HepG2 (cell line): Measurements from ENCODE around the gene OGA. TPM values are rescaled to one million over a fixed set of nuclear protein-coding genes. Genes with fewer than 3 reads are reported as not detected.

Source experiments
- CREM ChIP-seq, 2 experiments: sonication (generic) in 1 of 2; formaldehyde crosslinking in 1 of 2; IDR thresholded peaks; 2 replicates each; pipeline versions ENCODE4 v1.4.0 to v1.6.1; 2016 to 2020; ENCODE audit warnings: antibody characterized with exemption in 1 of 2, mild to moderate bottlenecking in 1 of 2, missing genetic modification reagents in 1 of 2
- FOXC1 ChIP-seq: sonication (generic); formaldehyde crosslinking; IDR thresholded peaks from 2 replicates; pipeline ENCODE4 v1.8.0; 2022; ENCODE audit warnings: mild to moderate bottlenecking, missing genetic modification reagents, borderline replicate concordance
- GATA4 ChIP-seq: sonication (generic); IDR thresholded peaks from 2 replicates; pipeline ENCODE4 v1.6.1; 2016; ENCODE audit warnings: antibody characterized with exemption, low read depth, borderline replicate concordance
- NFAT5 ChIP-seq: sonication (generic); formaldehyde crosslinking; IDR thresholded peaks from 2 replicates; pipeline ENCODE4 v1.4.0; 2020; ENCODE audit warnings: missing genetic modification reagents
- NKX3-1 ChIP-seq: sonication (generic); formaldehyde crosslinking; IDR thresholded peaks from 2 replicates; pipeline ENCODE4 v1.5.0; 2020; ENCODE audit warnings: missing genetic modification reagents
- NR1H2 ChIP-seq: sonication (generic); formaldehyde crosslinking; IDR thresholded peaks from 2 replicates; pipeline ENCODE4 v1.8.1; 2022; ENCODE audit warnings: low read depth, missing genetic modification reagents, borderline replicate concordance
- NR3C1 ChIP-seq: sonication (generic); formaldehyde crosslinking; IDR thresholded peaks from 2 replicates; pipeline ENCODE4 v1.4.0; 2020; ENCODE audit warnings: missing genetic modification reagents
- NRL ChIP-seq: sonication (generic); formaldehyde crosslinking; IDR thresholded peaks from 2 replicates; pipeline ENCODE4 v1.5.0; 2020; ENCODE audit warnings: missing genetic modification reagents, mild to moderate bottlenecking, moderate library complexity, borderline replicate concordance
- YEATS2 ChIP-seq: sonication (generic); formaldehyde crosslinking; IDR thresholded peaks from 2 replicates; pipeline ENCODE4 v1.4.0; 2020; ENCODE audit warnings: missing genetic modification reagents, borderline replicate concordance
- ZNF17 ChIP-seq: sonication (generic); formaldehyde crosslinking; IDR thresholded peaks from 2 replicates; pipeline ENCODE4 v1.5.0; 2020; ENCODE audit warnings: mild to moderate bottlenecking, missing genetic modification reagents
- ZNF350 ChIP-seq: sonication (generic); formaldehyde crosslinking; IDR thresholded peaks from 2 replicates; pipeline ENCODE4 v1.4.0; 2020; ENCODE audit warnings: mild to moderate bottlenecking, low read depth, missing genetic modification reagents, borderline replicate concordance
- ZNF431 ChIP-seq: sonication (generic); formaldehyde crosslinking; IDR thresholded peaks from 2 replicates; pipeline ENCODE4 v1.9.0; 2022; ENCODE audit warnings: missing genetic modification reagents, low read depth, mild to moderate bottlenecking, borderline replicate concordance
- ZNF468 ChIP-seq: sonication (generic); formaldehyde crosslinking; IDR thresholded peaks from 2 replicates; pipeline ENCODE4 v1.8.0; 2022; ENCODE audit warnings: mild to moderate bottlenecking, moderate library complexity, missing genetic modification reagents
- ZNF614 ChIP-seq: IDR thresholded peaks from 2 replicates; pipeline ENCODE4 v1.6.1; 2018; ENCODE audit warnings: missing biosample characterization, missing genetic modification reagents, inconsistent platforms, borderline replicate concordance
- ZNF749 ChIP-seq: sonication (generic); formaldehyde crosslinking; IDR thresholded peaks from 2 replicates; pipeline ENCODE4 v1.8.0; 2022; ENCODE audit warnings: mild to moderate bottlenecking, missing genetic modification reagents, moderate library complexity, borderline replicate concordance
- polyA plus RNA-seq, 8 experiments: library from polyadenylated mRNA; depleted of rRNA in 3 of 8; stranded (reverse) in 7 of 8; unstranded in 1 of 8; fragments of >200 nt; fragmentation: Illumina TruSeq in 4 of 8; extraction: Trizol in 4 of 8; gene quantifications; 2 replicates each; pipeline versions ENCODE4 v1.2.1 to v1.2.3, GENCODE V29; 2011 to 2016; ENCODE audit warnings: low read depth in 4 of 8, missing spikeins in 1 of 8, mixed read lengths in 1 of 8; ENCODE audit not compliant: insufficient read depth in 1 of 8
- total RNA-seq, 5 experiments: library from RNA; depleted of rRNA; stranded (reverse); fragments of >200 nt; fragmentation: Illumina TruSeq; extraction: Trizol; gene quantifications; 2 replicates each; pipeline ENCODE4 v1.2.3, GENCODE V29; 2016; ENCODE audit warnings: low read depth in 1 of 5
- TF ChIP-seq, protein P1 (sequence below): sonication (generic); formaldehyde crosslinking; conservative IDR thresholded peaks from 2 replicates; pipeline ENCODE4 v1.8.0; 2022; ENCODE audit warnings: mild to moderate bottlenecking, moderate library complexity, missing genetic modification reagents
- TF ChIP-seq, protein P2 (sequence below): sonication (generic); formaldehyde crosslinking; IDR thresholded peaks from 2 replicates; pipeline ENCODE4 v1.8.1; 2023; ENCODE audit warnings: missing genetic modification reagents, inconsistent platforms, borderline replicate concordance

OGA gene
- total and polyA plus RNA-seq, 2 of the 13 experiments (the other 11 are each of a cell fraction or from before 2014, with no cell fraction given): 33.2 to 39.8 TPM

GRCh38 chr10:101818119-101818871 is at the start of gene OGA (continued):
- TF ChIP-seq NKX3-1 (CRISPR knock-in tag): peak; percentile 47; the same call in 1 of the 2 replicates
- TF ChIP-seq CREM (IDR thresholded peaks at IDR 0.05): peak; percentile 74
- no peak for TF ChIP-seq CREM (CRISPR knock-in tag; IDR thresholded peaks at IDR 0.05)
- TF ChIP-seq, protein P1, sequence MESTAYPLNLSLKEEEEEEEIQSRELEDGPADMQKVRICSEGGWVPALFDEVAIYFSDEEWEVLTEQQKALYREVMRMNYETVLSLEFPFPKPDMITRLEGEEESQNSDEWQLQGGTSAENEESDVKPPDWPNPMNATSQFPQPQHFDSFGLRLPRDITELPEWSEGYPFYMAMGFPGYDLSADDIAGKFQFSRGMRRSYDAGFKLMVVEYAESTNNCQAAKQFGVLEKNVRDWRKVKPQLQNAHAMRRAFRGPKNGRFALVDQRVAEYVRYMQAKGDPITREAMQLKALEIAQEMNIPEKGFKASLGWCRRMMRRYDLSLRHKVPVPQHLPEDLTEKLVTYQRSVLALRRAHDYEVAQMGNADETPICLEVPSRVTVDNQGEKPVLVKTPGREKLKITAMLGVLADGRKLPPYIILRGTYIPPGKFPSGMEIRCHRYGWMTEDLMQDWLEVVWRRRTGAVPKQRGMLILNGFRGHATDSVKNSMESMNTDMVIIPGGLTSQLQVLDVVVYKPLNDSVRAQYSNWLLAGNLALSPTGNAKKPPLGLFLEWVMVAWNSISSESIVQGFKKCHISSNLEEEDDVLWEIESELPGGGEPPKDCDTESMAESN (CRISPR knock-in tag): no peak
- TF ChIP-seq GATA4: 0 out of 2 replicates have a peak, but pooled peaks have one; percentile 39
- TF ChIP-seq NFAT5 (CRISPR knock-in tag): no peak
- TF ChIP-seq ZNF17: no peak
- no peak for TF ChIP-seq ZNF468
- TF ChIP-seq, protein P2, sequence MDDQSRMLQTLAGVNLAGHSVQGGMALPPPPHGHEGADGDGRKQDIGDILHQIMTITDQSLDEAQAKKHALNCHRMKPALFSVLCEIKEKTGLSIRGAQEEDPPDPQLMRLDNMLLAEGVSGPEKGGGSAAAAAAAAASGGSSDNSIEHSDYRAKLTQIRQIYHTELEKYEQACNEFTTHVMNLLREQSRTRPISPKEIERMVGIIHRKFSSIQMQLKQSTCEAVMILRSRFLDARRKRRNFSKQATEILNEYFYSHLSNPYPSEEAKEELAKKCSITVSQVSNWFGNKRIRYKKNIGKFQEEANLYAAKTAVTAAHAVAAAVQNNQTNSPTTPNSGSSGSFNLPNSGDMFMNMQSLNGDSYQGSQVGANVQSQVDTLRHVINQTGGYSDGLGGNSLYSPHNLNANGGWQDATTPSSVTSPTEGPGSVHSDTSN (CRISPR knock-in tag): no peak
- no peak for TF ChIP-seq NR3C1 (CRISPR knock-in tag)
- TF ChIP-seq NRL (CRISPR knock-in tag): no peak
- TF ChIP-seq ZNF350 (CRISPR knock-in tag): peak; percentile 81; the same call in 1 of the 2 replicates
- no peak; the same call in 1 of the 2 replicates for TF ChIP-seq ZNF749
- TF ChIP-seq ZNF431 (CRISPR knock-in tag): peak; percentile 58; the same call in 1 of the 2 replicates
- no peak for TF ChIP-seq NR1H2 (CRISPR knock-in tag)
- TF ChIP-seq YEATS2 (CRISPR knock-in tag): peak; percentile 34; the same call in 1 of the 2 replicates
- peak; percentile 35 for TF ChIP-seq ZNF614
- peak; percentile 76 for TF ChIP-seq FOXC1
